GM21526 (cell line): ENCODE data around the gene COL8A1.

ENCODE experiments used
- ATAC-seq: cut with Tn5 transposase; IDR thresholded peaks from one replicate; pipeline ENCODE4 v1.9.1; 2021; ENCODE audit warnings: moderate library complexity; ENCODE audit not compliant: unreplicated experiment, low FRiP score

COL8A1 gene

GRCh38 chr3:99637368-99638111 lies 854 bp upstream of the COL8A1 start:
- no peak for ATAC-seq

GRCh38 chr3:99639579-99639978 lies 1.2 kb downstream of the COL8A1 start:
- no peak for ATAC-seq

GRCh38 chr3:99640214-99640851 lies 1.9 kb downstream of the COL8A1 start:
- ATAC-seq: no peak

GRCh38 chr3:99641480-99641879 lies 3.1 kb downstream of the COL8A1 start:
- no peak for ATAC-seq

GRCh38 chr3:99641982-99642381 lies 3.6 kb downstream of the COL8A1 start:
- ATAC-seq: no peak

GRCh38 chr3:99644017-99644416 lies 5.6 kb downstream of the COL8A1 start:
- ATAC-seq: no peak

- ATAC-seq: no peak
Observed at GRCh38 chr3:99644746-99645145, 6.4 kb downstream of the COL8A1 start.

- no peak for ATAC-seq
Observed at GRCh38 chr3:99645277-99646106, 7.1 kb downstream of the COL8A1 start.

- no peak for ATAC-seq
Observed at GRCh38 chr3:99646107-99646435, 7.7 kb downstream of the COL8A1 start.

- no peak for ATAC-seq
Observed at GRCh38 chr3:99647081-99647480, 8.7 kb downstream of the COL8A1 start.

- ATAC-seq: no peak
Observed at GRCh38 chr3:99648101-99648500, 9.7 kb downstream of the COL8A1 start.

- no peak for ATAC-seq
Observed at GRCh38 chr3:99648516-99648915, 10.1 kb downstream of the COL8A1 start.

- no peak for ATAC-seq
Observed at GRCh38 chr3:99651531-99651930, 13.1 kb downstream of the COL8A1 start.

- no peak for ATAC-seq
Observed at GRCh38 chr3:99656624-99657023, 18.2 kb downstream of the COL8A1 start.

- no peak for ATAC-seq
Observed at GRCh38 chr3:99658274-99658673, 19.9 kb downstream of the COL8A1 start.

GRCh38 chr3:99659032-99659431 lies 20.6 kb downstream of the COL8A1 start:
- ATAC-seq: no peak

- no peak for ATAC-seq
Observed at GRCh38 chr3:99659951-99660350, 21.6 kb downstream of the COL8A1 start.

- ATAC-seq: no peak
Observed at GRCh38 chr3:99662838-99663570, 24.6 kb downstream of the COL8A1 start.

GRCh38 chr3:99663977-99664376 lies 25.6 kb downstream of the COL8A1 start:
- ATAC-seq: no peak

- ATAC-seq: no peak
Observed at GRCh38 chr3:99665017-99665416, 26.6 kb downstream of the COL8A1 start.

GRCh38 chr3:99666201-99666600 lies 27.8 kb downstream of the COL8A1 start:
- ATAC-seq: no peak
